HepG2 (cell line): ENCODE results near the gene ITGAE. TPM values are rescaled to one million over a fixed set of nuclear protein-coding genes. Genes with fewer than 3 reads are reported as not detected.
A peak's percentile ranks its signal among the peaks of the same experiment; 100 is the strongest.

Experiments used
- FOSL2 ChIP-seq: sonication (generic); formaldehyde crosslinking; IDR thresholded peaks from 2 replicates; pipeline ENCODE4 v1.4.0; 2020; ENCODE audit warnings: missing genetic modification reagents
- FOXA3 ChIP-seq: IDR thresholded peaks from 2 replicates; pipeline ENCODE4 v1.6.1; 2016; ENCODE audit warnings: missing genetic modification reagents, missing compliant biosample characterization
- KMT2A ChIP-seq: sonication (generic); formaldehyde crosslinking; IDR thresholded peaks from 2 replicates; pipeline ENCODE4 v1.4.0; 2020; ENCODE audit warnings: missing genetic modification reagents
- LCORL ChIP-seq, 2 experiments: fragments of 450-650 bp in 1 of 2; sonication (generic) in 1 of 2; formaldehyde crosslinking in 1 of 2; IDR thresholded peaks; 2 replicates each; pipeline versions ENCODE4 v1.5.0 to v1.6.1; 2017 to 2020; ENCODE audit warnings: antibody characterized with exemption in 1 of 2, missing genetic modification reagents in 1 of 2
- MIER2 ChIP-seq: IDR thresholded peaks from 2 replicates; pipeline ENCODE4 v1.6.1; 2016; ENCODE audit warnings: missing biosample characterization, missing genetic modification reagents
- NR2F2 ChIP-seq: IDR thresholded peaks from 2 replicates; pipeline ENCODE4 v1.6.1; 2012; ENCODE audit warnings: low read depth, inconsistent platforms, borderline replicate concordance
- TARDBP ChIP-seq: sonication (generic); formaldehyde crosslinking; IDR thresholded peaks from 2 replicates; pipeline ENCODE4 v1.8.0; 2022; ENCODE audit warnings: mild to moderate bottlenecking, missing genetic modification reagents
- ZNF468 ChIP-seq: sonication (generic); formaldehyde crosslinking; IDR thresholded peaks from 2 replicates; pipeline ENCODE4 v1.8.0; 2022; ENCODE audit warnings: mild to moderate bottlenecking, moderate library complexity, missing genetic modification reagents
- ZNF7 ChIP-seq: IDR thresholded peaks from 2 replicates; pipeline ENCODE4 v1.6.1; 2016; ENCODE audit warnings: missing biosample characterization, missing genetic modification reagents
- ZNF75D ChIP-seq: sonication (generic); formaldehyde crosslinking; IDR thresholded peaks from 2 replicates; pipeline ENCODE4 v1.8.1; 2023; ENCODE audit warnings: missing genetic modification reagents, mild to moderate bottlenecking, borderline replicate concordance
- ZNF850 ChIP-seq: sonication (generic); formaldehyde crosslinking; conservative IDR thresholded peaks from 2 replicates; pipeline ENCODE4 v1.9.0; 2021; ENCODE audit warnings: mild to moderate bottlenecking, missing genetic modification reagents
- ZNF883 ChIP-seq: sonication (generic); formaldehyde crosslinking; IDR thresholded peaks from 2 replicates; pipeline ENCODE4 v1.5.1; 2020; ENCODE audit warnings: mild to moderate bottlenecking, missing genetic modification reagents; ENCODE audit errors: not compliant biosample characterization
- polyA plus RNA-seq, 8 experiments: library from polyadenylated mRNA; depleted of rRNA in 3 of 8; stranded (reverse) in 7 of 8; unstranded in 1 of 8; fragments of >200 nt; fragmentation: Illumina TruSeq in 4 of 8; extraction: Trizol in 4 of 8; gene quantifications; 2 replicates each; pipeline versions ENCODE4 v1.2.1 to v1.2.3, GENCODE V29; 2011 to 2016; ENCODE audit warnings: low read depth in 4 of 8, missing spikeins in 1 of 8, mixed read lengths in 1 of 8; ENCODE audit not compliant: insufficient read depth in 1 of 8
- total RNA-seq, 5 experiments: library from RNA; depleted of rRNA; stranded (reverse); fragments of >200 nt; fragmentation: Illumina TruSeq; extraction: Trizol; gene quantifications; 2 replicates each; pipeline ENCODE4 v1.2.3, GENCODE V29; 2016; ENCODE audit warnings: low read depth in 1 of 5
- TF ChIP-seq, protein P1 (sequence below): sonication (generic); formaldehyde crosslinking; IDR thresholded peaks from 2 replicates; pipeline ENCODE4 v1.4.0; 2020; ENCODE audit warnings: missing genetic modification reagents
- TF ChIP-seq, protein P2 (sequence below): sonication (generic); formaldehyde crosslinking; IDR thresholded peaks from 2 replicates; pipeline ENCODE4 v1.5.1; 2020; ENCODE audit warnings: missing genetic modification reagents, mild to moderate bottlenecking, borderline replicate concordance
- TF ChIP-seq, protein P3 (sequence below): sonication (generic); formaldehyde crosslinking; IDR thresholded peaks from 2 replicates; pipeline ENCODE4 v1.4.0; 2020; ENCODE audit warnings: missing genetic modification reagents, borderline replicate concordance
- TF ChIP-seq, protein P4 (sequence below): sonication (generic); formaldehyde crosslinking; IDR thresholded peaks from 2 replicates; pipeline ENCODE4 v1.8.0; 2022; ENCODE audit warnings: missing genetic modification reagents, mild to moderate bottlenecking, borderline replicate concordance

ITGAE gene
- total and polyA plus RNA-seq, 2 of the 13 experiments (the other 11 are each of a cell fraction or from before 2014, with no cell fraction given) = 42.3 to 49.0 TPM

DNA sequence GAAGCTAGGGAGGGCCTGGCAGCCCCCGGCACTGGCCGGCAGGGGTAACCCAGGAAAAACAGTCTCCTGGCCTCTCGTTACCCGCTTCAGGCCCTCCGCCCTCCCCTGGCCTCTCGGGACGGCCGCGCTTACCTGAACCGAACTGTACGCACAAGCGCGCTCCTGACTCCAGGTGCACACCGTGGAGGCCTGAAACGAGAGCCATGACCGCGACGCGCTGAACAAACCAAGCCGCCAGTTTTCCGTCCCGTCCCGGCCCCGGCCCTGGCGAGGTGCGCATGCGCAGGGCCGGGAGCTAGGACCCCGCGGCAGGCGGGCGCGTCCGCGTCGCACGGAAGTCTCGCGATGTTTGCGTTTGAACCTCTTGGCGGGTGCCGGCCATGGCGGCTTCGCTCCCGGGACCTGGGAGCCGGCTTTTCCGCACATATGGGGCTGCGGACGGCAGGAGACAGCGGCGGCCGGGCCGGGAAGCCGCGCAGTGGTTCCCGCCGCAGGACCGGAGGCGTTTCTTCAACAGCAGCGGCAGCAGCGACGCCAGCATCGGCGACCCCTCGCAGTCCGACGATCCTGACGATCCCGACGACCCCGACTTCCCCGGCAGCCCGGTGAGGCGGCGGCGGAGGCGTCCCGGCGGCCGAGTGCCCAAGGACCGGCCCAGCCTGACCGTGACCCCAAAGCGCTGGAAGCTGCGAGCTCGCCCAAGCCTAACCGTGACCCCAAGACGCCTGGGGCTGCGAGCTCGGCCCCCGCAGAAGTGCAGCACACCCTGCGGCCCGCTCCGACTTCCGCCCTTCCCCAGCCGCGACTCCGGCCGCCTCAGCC, 77.2 kb downstream of the ITGAE start, which contains the start of gene HASPIN (continued):
- TF ChIP-seq, protein P1, sequence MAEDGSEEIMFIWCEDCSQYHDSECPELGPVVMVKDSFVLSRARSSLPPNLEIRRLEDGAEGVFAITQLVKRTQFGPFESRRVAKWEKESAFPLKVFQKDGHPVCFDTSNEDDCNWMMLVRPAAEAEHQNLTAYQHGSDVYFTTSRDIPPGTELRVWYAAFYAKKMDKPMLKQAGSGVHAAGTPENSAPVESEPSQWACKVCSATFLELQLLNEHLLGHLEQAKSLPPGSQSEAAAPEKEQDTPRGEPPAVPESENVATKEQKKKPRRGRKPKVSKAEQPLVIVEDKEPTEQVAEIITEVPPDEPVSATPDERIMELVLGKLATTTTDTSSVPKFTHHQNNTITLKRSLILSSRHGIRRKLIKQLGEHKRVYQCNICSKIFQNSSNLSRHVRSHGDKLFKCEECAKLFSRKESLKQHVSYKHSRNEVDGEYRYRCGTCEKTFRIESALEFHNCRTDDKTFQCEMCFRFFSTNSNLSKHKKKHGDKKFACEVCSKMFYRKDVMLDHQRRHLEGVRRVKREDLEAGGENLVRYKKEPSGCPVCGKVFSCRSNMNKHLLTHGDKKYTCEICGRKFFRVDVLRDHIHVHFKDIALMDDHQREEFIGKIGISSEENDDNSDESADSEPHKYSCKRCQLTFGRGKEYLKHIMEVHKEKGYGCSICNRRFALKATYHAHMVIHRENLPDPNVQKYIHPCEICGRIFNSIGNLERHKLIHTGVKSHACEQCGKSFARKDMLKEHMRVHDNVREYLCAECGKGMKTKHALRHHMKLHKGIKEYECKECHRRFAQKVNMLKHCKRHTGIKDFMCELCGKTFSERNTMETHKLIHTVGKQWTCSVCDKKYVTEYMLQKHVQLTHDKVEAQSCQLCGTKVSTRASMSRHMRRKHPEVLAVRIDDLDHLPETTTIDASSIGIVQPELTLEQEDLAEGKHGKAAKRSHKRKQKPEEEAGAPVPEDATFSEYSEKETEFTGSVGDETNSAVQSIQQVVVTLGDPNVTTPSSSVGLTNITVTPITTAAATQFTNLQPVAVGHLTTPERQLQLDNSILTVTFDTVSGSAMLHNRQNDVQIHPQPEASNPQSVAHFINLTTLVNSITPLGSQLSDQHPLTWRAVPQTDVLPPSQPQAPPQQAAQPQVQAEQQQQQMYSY (CRISPR knock-in tag) = peak; percentile 81
- peak; percentile 72; the same call in 1 of the 2 replicates for TF ChIP-seq MIER2 (CRISPR knock-in tag)
- no peak for TF ChIP-seq ZNF75D (CRISPR knock-in tag)
- TF ChIP-seq, protein P2, sequence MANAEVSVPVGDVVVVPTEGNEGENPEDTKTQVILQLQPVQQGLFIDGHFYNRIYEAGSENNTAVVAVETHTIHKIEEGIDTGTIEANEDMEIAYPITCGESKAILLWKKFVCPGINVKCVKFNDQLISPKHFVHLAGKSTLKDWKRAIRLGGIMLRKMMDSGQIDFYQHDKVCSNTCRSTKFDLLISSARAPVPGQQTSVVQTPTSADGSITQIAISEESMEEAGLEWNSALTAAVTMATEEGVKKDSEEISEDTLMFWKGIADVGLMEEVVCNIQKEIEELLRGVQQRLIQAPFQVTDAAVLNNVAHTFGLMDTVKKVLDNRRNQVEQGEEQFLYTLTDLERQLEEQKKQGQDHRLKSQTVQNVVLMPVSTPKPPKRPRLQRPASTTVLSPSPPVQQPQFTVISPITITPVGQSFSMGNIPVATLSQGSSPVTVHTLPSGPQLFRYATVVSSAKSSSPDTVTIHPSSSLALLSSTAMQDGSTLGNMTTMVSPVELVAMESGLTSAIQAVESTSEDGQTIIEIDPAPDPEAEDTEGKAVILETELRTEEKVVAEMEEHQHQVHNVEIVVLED = peak; percentile 91
- no peak for TF ChIP-seq ZNF850 (CRISPR knock-in tag)
- TF ChIP-seq FOSL2 = peak; percentile 19; the same call in 1 of the 2 replicates
- peak; percentile 47; the same call in 1 of the 2 replicates for TF ChIP-seq ZNF468
- peak; percentile 98 for TF ChIP-seq KMT2A (CRISPR knock-in tag)
- TF ChIP-seq FOXA3 (CRISPR knock-in tag) = peak; percentile 59
- TF ChIP-seq TARDBP (CRISPR knock-in tag) = peak; percentile 84
- peak; percentile 96 for TF ChIP-seq ZNF883
- TF ChIP-seq NR2F2 = no peak
- TF ChIP-seq, protein P3, sequence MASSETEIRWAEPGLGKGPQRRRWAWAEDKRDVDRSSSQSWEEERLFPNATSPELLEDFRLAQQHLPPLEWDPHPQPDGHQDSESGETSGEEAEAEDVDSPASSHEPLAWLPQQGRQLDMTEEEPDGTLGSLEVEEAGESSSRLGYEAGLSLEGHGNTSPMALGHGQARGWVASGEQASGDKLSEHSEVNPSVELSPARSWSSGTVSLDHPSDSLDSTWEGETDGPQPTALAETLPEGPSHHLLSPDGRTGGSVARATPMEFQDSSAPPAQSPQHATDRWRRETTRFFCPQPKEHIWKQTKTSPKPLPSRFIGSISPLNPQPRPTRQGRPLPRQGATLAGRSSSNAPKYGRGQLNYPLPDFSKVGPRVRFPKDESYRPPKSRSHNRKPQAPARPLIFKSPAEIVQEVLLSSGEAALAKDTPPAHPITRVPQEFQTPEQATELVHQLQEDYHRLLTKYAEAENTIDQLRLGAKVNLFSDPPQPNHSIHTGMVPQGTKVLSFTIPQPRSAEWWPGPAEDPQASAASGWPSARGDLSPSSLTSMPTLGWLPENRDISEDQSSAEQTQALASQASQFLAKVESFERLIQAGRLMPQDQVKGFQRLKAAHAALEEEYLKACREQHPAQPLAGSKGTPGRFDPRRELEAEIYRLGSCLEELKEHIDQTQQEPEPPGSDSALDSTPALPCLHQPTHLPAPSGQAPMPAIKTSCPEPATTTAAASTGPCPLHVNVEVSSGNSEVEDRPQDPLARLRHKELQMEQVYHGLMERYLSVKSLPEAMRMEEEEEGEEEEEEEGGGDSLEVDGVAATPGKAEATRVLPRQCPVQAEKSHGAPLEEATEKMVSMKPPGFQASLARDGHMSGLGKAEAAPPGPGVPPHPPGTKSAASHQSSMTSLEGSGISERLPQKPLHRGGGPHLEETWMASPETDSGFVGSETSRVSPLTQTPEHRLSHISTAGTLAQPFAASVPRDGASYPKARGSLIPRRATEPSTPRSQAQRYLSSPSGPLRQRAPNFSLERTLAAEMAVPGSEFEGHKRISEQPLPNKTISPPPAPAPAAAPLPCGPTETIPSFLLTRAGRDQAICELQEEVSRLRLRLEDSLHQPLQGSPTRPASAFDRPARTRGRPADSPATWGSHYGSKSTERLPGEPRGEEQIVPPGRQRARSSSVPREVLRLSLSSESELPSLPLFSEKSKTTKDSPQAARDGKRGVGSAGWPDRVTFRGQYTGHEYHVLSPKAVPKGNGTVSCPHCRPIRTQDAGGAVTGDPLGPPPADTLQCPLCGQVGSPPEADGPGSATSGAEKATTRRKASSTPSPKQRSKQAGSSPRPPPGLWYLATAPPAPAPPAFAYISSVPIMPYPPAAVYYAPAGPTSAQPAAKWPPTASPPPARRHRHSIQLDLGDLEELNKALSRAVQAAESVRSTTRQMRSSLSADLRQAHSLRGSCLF (CRISPR knock-in tag) = no peak
- TF ChIP-seq ZNF7 = no peak
- TF ChIP-seq LCORL (IDR thresholded peaks at IDR 0.05) = 0 out of 2 replicates have a peak, but pooled peaks have one; percentile 20
- 0 out of 2 replicates have a peak, but pooled peaks have one; percentile 31 for TF ChIP-seq LCORL (CRISPR knock-in tag; IDR thresholded peaks at IDR 0.05)
- TF ChIP-seq, protein P4, sequence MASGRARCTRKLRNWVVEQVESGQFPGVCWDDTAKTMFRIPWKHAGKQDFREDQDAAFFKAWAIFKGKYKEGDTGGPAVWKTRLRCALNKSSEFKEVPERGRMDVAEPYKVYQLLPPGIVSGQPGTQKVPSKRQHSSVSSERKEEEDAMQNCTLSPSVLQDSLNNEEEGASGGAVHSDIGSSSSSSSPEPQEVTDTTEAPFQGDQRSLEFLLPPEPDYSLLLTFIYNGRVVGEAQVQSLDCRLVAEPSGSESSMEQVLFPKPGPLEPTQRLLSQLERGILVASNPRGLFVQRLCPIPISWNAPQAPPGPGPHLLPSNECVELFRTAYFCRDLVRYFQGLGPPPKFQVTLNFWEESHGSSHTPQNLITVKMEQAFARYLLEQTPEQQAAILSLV (CRISPR knock-in tag) = peak; percentile 85; the same call in 1 of the 2 replicates
